GM12892 (cell line): ENCODE data around the gene OR11H12.
"Not testable (repeated sequence)": the region's sequence is repeated elsewhere in the genome, so short reads cannot be mapped to it uniquely, and the experiment has no call there.

ENCODE experiments used
- POLR2A ChIP-seq: IDR thresholded peaks from 2 replicates; pipeline ENCODE4 v1.6.1; 2011; ENCODE audit warnings: low read depth, low read length, control low read depth
- POLR2AphosphoS5 ChIP-seq: IDR thresholded peaks from 2 replicates; pipeline ENCODE4 v1.6.1; 2011; ENCODE audit warnings: low read depth, low read length, control low read depth
- TAF1 ChIP-seq: IDR thresholded peaks from 2 replicates; pipeline ENCODE4 v1.6.1; 2011; ENCODE audit warnings: low read depth, mild to moderate bottlenecking, control low read depth, low read length, borderline replicate concordance

- not testable (repeated sequence) for TF ChIP-seq POLR2AphosphoS5, POLR2A, TAF1
Observed at GRCh38 chr14:18582908-18583307, 18.0 kb upstream of the OR11H12 start.
